SIG-M5 treated with dmso at 0.1 percent for 504 hours (cell line): ENCODE measurements around the gene ADPRS.

ENCODE experiments used
- DNase-seq: peaks from one replicate; lab custom pipeline; 2025; ENCODE audit not compliant: unreplicated experiment; lab: John Stamatoyannopoulos, UW

The ADPRS gene

DNA sequence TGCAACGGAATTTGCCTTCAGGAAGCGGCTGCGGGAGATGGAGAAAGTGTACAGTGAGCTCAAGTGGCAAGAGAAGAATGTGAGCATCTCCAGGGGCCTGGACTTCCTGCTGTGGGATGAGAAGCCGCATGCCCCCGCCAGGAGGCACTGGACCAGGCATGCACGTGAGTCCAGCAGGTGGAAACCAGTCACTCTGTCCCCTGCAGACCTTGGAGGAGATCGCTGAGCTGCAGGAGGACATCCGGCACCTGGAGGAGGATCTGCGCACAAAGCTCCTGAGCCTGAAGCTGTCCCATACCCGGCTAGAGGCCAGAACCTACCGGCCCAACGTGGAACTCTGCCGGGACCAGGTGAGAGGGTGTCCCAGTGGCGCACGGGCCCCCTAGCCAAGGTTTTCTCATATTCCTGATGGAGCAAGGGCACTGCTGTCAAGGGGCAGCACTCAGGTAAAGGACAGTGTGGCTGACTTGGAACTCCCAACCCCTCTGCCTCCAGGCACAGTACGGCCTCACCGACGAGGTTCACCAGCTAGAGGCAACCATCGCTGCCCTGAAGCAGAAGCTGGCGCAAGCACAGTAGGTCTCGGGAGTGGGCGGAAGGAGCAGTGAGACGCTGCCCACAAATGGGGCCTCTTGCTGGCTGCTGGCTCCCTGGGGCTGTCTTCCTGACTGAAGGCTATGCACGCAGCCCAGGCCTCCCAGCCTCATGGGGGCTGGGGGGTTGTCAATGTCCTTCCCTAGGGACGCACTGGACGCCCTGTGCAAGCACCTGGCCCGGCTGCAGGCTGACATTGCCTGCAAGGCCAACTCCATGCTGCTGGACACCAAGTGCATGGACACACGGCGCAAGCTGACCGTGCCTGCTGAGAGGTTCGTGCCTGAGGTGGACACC is 1.2 kb upstream of the ADPRS start:
- DNase-seq = no peak

DNA sequence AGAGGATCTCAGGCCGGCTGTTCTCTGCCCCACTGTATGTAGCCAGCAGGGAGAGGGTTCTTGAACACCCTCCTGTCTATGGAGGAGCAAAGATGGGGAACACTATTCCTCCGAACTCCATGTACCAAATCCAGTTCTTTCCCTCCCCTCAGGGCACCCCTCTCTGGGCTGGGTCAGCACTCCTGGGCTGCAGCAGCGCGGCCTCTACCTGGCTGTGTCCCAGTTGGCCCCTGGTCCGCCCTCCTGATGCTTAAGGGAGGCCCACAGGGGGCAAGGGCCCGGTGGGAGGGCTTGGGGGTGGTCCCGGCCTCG is 471 bp upstream of the ADPRS start:
- DNase-seq = no peak

- peak; percentile 43 for DNase-seq
Measured at GRCh38 chr1:36089393-36090121, 865 bp downstream of the ADPRS start.

DNA sequence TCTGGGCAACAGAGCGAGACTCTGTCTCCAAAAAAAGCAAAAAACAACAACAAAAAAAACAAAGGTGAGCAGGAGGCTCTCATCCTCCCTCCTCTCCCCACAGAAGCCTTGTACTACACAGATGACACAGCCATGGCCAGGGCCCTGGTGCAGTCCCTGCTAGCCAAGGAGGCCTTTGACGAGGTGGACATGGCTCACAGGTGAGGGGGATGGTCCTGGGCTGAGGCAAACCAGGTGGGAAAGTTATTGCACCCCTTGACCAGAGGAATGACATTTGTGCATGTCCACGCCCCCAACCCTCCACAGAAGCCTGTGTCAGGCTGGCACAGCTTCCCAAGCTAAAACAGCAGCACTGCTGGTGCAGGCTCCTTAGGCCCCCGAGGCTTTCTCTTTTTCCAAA is 2.4 kb downstream of the ADPRS start:
- DNase-seq = no peak

DNA sequence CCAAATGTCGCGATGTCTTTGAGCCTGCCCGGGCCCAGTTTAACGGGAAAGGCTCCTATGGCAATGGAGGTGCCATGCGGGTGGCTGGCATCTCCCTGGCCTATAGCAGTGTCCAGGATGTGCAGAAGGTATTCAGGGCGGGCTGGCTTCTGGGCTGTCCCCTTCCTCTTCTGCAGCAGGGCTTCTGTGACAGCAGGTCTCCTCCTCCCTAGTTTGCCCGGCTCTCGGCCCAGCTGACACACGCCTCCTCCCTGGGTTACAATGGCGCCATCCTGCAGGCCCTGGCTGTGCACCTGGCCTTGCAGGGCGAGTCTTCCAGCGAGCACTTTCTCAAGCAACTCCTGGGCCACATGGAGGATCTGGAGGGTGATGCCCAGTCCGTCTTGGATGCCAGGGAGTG is 3.0 kb downstream of the ADPRS start:
- no peak for DNase-seq

DNA sequence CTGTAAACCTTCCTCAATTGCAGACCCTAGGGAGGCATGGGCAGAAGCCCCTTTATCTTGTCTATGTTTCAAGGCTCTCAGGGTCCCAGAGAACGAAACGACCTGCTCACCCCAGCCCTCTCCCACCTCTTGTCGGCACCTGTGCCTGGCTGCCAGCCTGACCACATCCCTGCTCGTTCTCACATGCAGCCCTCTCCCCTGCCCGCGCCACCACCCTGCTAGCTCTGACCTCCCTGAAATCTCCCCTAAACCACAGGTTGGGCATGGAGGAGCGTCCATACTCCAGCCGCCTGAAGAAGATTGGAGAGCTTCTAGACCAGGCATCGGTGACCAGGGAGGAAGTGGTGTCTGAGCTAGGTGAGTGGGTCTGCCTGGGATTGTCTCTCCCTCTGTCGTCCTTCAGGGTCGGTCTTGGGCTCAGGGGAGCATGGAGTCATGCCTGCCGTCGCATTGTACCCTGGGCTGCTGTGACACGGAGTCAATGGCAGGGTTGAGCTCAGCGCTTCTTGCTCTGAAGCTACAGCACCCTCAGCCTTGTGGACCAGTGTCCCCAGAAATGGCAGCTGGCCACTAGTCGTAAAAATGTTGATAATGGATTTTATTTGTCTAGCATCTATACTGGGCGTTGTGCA is 3.6 kb downstream of the ADPRS start:
- DNase-seq = no peak

- no peak for DNase-seq
Measured at GRCh38 chr1:36092798-36093185, 4.1 kb downstream of the ADPRS start.

DNA sequence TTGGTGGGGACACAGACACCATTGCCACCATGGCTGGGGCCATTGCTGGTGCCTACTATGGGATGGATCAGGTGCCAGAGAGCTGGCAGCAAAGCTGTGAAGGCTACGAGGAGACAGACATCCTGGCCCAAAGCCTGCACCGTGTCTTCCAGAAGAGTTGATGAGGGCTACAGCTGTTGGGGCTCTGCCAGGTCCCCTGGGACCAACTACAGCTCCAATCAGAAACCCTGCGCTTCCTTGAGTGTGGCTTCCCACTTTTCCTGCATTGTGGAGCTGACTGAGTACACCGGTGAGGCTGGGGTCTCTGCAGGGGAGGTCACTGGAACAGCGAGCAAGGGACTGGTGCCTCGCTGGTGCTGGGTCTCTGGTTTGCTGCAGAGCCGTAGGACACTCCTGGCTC is 4.5 kb downstream of the ADPRS start:
- DNase-seq = no peak

GRCh38 chr1:36093929-36094328 is 5.2 kb downstream of the ADPRS start:
- no peak for DNase-seq

DNA sequence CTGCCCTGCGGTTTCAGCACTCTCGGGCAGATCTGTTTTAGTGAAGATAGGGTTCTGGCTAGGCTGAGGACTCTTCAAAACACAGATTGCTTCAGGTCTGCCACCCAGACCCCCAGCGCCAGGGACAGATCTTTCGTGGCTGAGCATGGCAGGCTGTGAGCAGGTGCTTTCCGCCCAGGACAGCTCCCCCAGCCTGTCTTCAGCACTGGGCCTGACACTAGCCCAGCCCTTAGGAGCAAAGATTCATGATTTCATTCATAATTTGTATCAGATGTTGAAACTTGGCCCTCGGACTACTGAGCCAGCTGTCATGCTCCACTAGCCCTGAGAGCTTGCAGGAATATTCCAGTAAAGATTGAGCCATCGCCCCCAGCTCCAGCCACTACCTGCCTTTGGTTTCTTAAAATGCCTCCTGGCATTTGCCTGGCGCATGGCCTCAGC is 5.9 kb downstream of the ADPRS start:
- no peak for DNase-seq

- peak; percentile 47 for DNase-seq
Measured at GRCh38 chr1:36095760-36096405, 7.2 kb downstream of the ADPRS start.

GRCh38 chr1:36096500-36097432 is 8.1 kb downstream of the ADPRS start:
- no peak for DNase-seq

DNA sequence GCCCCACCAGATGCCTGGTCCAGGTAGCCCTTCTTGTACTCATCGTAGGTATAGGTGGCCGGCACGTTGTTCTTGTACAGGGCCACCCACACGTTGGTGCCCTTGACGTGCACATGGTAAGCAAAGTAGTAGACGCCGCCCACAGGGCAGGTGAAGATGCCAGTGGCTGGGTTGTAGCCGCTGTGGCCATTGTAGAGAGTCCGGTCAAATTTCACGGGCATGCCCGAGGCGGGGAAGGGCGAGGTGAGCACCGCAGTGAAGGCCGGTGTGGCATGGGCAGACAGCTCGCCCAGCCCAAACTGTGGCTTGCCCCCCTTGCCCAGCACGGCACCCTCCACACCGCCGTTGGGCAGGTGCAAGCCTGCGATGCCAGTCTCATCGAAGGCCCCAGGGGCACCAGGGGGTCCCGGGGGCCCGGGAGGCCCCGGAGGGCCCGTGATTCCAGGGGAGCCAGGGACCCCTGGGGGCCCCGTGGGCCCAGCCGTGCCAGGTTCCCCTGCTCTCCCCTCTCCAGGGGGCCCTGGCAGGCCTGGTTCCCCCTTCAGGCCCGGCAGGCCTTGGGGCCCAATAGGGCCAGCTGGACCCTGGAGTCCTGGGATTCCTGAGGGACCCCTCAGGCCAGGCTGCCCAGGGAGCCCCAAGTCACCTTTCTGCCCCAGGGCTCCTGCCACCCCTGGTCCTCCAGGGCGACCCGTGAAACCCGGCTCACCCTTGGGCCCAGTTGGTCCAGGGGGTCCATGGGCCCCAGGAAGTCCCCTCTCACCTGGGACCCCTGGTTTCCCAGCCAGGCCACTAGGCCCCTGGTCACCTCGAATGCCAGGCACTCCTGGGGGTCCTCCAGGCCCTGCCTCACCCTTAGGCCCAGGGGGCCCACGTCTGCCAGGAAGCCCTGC is 9.2 kb downstream of the ADPRS start:
- no peak for DNase-seq

DNA sequence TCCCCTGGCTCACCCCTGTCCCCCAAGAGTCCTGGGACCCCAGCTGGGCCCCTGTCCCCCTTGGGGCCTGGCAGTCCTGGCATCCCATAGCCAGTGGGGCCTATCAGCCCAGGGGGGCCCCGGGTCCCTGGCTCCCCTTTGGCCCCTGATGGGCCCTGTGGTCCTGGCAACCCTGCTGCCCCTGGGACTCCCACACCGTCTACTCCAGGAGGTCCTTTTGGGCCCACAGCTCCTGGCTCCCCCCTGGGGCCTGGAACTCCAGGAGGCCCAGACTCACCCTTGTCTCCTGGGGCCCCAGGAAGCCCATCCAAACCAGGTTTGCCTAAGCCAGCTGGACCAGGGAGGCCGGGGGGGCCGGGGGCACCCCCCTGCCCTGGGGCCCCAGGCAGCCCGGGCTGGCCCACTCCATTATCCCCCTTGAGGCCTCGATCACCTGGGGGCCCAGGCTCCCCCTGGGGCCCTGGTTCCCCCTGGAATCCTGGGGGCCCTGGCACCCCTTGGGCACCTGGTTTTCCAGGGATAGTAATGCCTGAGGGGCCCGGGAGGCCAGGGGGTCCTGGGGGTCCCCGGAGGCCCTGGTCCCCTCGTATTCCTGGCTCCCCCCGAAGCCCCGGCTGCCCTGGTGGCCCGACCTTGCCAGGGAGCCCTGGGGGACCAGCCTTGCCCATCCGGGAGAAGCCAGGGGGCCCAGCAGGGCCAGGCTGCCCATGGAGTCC is 10.1 kb downstream of the ADPRS start:
- DNase-seq = no peak

- peak; percentile 50 for DNase-seq
Measured at GRCh38 chr1:36099681-36100341, 11.1 kb downstream of the ADPRS start.

GRCh38 chr1:36100376-36100775 is 11.7 kb downstream of the ADPRS start:
- DNase-seq = no peak

DNA sequence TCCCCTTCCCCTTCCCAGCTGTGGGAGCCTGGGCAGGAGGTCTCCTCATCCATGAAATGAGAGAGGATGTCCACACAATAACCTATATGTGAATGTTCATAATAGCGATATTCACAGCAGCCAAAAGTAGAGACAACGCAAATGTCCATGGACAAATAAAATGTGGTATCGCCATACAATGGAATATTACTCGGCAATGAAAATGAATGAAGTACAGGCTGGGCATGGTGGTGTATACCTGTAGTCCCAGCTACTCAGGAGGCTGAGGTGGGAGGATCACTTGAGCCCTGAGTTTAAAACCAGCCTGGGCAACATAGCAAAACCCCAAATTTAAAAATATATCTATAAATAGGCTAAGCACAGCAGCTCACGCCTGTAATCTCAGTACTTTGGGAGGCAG is 12.9 kb downstream of the ADPRS start:
- DNase-seq = no peak

- DNase-seq = no peak
Measured at GRCh38 chr1:36106269-36106668, 17.6 kb downstream of the ADPRS start.
